Neural progenitor cell (in vitro differentiated cells): ENCODE data around the gene KCNIP1. TPM values are rescaled to one million over a fixed set of nuclear protein-coding genes. Genes with fewer than 3 reads are reported as not detected.
A peak's percentile ranks its signal among the peaks of the same experiment; 100 is the strongest.

Experiments used
- DNase-seq: peaks from one replicate; pipeline ENCODE4 v3.0.0-alpha.2; 2016; ENCODE audit warnings: low spot score
- H2AFZ ChIP-seq: fragments of 200-600 bp; sonication (generic); replicated peaks from 2 replicates; pipeline ENCODE4 v1.6.1; 2016; ENCODE audit warnings: antibody characterized with exemption
- H3F3A ChIP-seq: fragments of 200-600 bp; sonication (generic); 2 replicates; pipeline ENCODE4 v1.6.1; 2016; ENCODE audit warnings: antibody characterized with exemption, low read depth
- H3K27ac ChIP-seq: fragments of 200-600 bp; sonication (generic); 2 replicates; pipeline ENCODE4 v1.5.1; 2016; ENCODE audit warnings: mild to moderate bottlenecking
- H3K27me3 ChIP-seq: fragments of 200-600 bp; sonication (generic); 2 replicates; pipeline ENCODE4 v1.6.1; 2016; ENCODE audit warnings: mild to moderate bottlenecking, moderate library complexity
- H3K36me3 ChIP-seq: fragments of 200-600 bp; sonication (generic); 2 replicates; pipeline ENCODE4 v1.5.1; 2016
- H3K4me1 ChIP-seq: fragments of 200-600 bp; sonication (generic); 2 replicates; pipeline ENCODE4 v1.6.1; 2016; ENCODE audit warnings: mixed run types
- H3K4me2 ChIP-seq: fragments of 200-600 bp; sonication (generic); 2 replicates; pipeline ENCODE4 v1.6.1; 2016
- H3K4me3 ChIP-seq: fragments of 200-600 bp; sonication (generic); 2 replicates; pipeline ENCODE4 v1.5.1; 2016
- H3K79me2 ChIP-seq: fragments of 200-600 bp; sonication (generic); 2 replicates; pipeline ENCODE4 v1.6.1; 2016; ENCODE audit warnings: low read depth
- H3K9ac ChIP-seq: fragments of 200-600 bp; sonication (generic); 2 replicates; pipeline ENCODE4 v1.6.1; 2016
- H3K9me3 ChIP-seq: fragments of 200-600 bp; sonication (generic); 2 replicates; pipeline ENCODE4 v1.5.1; 2016; ENCODE audit warnings: low read depth
- H4K20me1 ChIP-seq: fragments of 200-600 bp; sonication (generic); 2 replicates; pipeline ENCODE4 v1.6.1; 2016; ENCODE audit warnings: low read depth
- H3K27ac Mint-ChIP-seq: 3 replicates; pipeline ENCODE4 v1.8.0; 2021; ENCODE audit warnings: mixed read lengths
- H3K27me3 Mint-ChIP-seq: 2 replicates; pipeline ENCODE4 v1.8.0; 2022; ENCODE audit warnings: low read depth, mild to moderate bottlenecking, inconsistent platforms, moderate library complexity, mixed read lengths; ENCODE audit not compliant: insufficient read depth
- H3K36me3 Mint-ChIP-seq: 3 replicates; pipeline ENCODE4 v1.8.0; 2021; ENCODE audit warnings: mixed read lengths
- H3K4me1 Mint-ChIP-seq: 3 replicates; pipeline ENCODE4 v1.8.0; 2021; ENCODE audit warnings: mixed read lengths
- H3K4me3 Mint-ChIP-seq: 3 replicates; pipeline ENCODE4 v1.8.0; 2021; ENCODE audit warnings: mild to moderate bottlenecking, moderate library complexity, mixed read lengths
- H3K9me3 Mint-ChIP-seq: 3 replicates; pipeline ENCODE4 v1.8.0; 2020; ENCODE audit warnings: mixed read lengths
- EZH2 ChIP-seq: fragments of 200-600 bp; sonication (generic); IDR thresholded peaks from 2 replicates; pipeline ENCODE4 v1.6.1; 2017; ENCODE audit warnings: antibody characterized with exemption, mild to moderate bottlenecking, moderate library complexity
- EZH2phosphoT487 ChIP-seq: fragments of 200-600 bp; sonication (generic); IDR thresholded peaks from 2 replicates; pipeline ENCODE4 v1.6.1; 2017; ENCODE audit warnings: antibody characterized with exemption
- total RNA-seq: library from RNA; depleted of rRNA; stranded (reverse); fragments of >200 nt; gene quantifications from 2 replicates; pipeline ENCODE4 v1.2.3, GENCODE V29; 2015; ENCODE audit warnings: low replicate concordance
- TF ChIP-seq, protein P1 (sequence below): fragments of 200-600 bp; sonication (generic); IDR thresholded peaks from 2 replicates; pipeline ENCODE4 v1.5.1; 2017; ENCODE audit warnings: antibody characterized with exemption, mild to moderate bottlenecking

Gene KCNIP1
- total RNA-seq, 1 donor from 2014 or later: 2.8 TPM

DNA sequence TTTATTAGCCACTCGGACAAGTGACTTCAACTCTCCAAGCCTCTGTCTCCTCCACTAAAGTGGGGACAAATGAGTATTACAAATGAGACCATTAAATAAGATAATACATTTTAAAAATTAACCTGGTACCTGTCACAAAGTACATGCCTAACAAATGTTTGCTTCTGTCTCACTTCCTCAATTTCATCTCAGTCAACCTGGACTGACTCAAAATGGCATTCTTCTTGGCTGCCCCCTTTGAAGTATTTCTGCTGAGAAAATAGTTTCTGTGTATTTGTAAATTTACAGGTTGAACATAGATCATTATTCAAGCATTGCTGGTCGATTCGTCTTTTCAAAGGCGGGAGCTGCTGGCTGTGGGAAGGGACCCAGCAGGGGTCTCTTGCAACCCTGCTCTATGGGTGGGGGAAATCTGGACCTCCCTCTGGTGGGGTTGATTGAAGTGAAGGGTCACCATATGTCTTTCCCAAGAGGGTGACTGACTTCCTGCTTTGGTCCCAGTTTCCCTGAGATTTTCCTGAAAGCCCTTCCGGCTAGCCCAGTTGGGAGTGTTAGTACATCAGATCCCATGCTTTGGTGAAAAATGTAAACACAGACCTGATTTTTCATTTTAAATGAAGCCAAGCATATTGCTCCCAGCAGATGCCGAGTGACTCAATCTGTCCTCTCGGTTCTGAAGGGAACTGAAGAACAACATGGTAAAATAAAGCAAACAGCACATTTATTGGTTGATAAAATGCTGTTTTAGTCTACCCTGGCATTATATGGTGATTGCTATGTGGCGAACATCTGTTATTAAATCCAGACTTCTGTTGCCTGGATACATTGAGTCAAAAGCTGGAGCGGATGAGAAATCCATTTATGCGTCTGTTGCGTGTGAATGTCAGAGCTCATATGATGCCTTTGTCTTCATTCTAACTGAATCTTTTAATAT, 73.0 kb downstream of the KCNIP1 start:
- Histone ChIP-seq H3K79me2 (no peaks in the 10 kb centered on the region), H3K4me2 (no peak overlapping the region), H3K27me3 (no peaks in the 10 kb centered on the region), H3K9me3 (no peaks in the 10 kb centered on the region), H4K20me1 (no peaks in the 10 kb centered on the region), H3K4me1 (peaks cover 33% of the 10 kb centered on the region), H3K36me3 (no peaks in the 10 kb centered on the region), H3K9ac (no peak overlapping the region), H3K4me3 (no peak overlapping the region), H3F3A (peaks cover 16% of the 10 kb centered on the region), H3K27ac (no peak overlapping the region), H2AFZ (no peak overlapping the region)
- Mint-ChIP-seq H3K36me3 (peaks cover 3% of the 10 kb centered on the region), H3K4me3 (no peak overlapping the region), H3K4me1 (peaks cover 42% of the 10 kb centered on the region), H3K9me3 (peaks cover 5% of the 10 kb centered on the region), H3K27me3 (peaks cover 4% of the 10 kb centered on the region), H3K27ac (no peak overlapping the region)
- TF ChIP-seq, protein P1, sequence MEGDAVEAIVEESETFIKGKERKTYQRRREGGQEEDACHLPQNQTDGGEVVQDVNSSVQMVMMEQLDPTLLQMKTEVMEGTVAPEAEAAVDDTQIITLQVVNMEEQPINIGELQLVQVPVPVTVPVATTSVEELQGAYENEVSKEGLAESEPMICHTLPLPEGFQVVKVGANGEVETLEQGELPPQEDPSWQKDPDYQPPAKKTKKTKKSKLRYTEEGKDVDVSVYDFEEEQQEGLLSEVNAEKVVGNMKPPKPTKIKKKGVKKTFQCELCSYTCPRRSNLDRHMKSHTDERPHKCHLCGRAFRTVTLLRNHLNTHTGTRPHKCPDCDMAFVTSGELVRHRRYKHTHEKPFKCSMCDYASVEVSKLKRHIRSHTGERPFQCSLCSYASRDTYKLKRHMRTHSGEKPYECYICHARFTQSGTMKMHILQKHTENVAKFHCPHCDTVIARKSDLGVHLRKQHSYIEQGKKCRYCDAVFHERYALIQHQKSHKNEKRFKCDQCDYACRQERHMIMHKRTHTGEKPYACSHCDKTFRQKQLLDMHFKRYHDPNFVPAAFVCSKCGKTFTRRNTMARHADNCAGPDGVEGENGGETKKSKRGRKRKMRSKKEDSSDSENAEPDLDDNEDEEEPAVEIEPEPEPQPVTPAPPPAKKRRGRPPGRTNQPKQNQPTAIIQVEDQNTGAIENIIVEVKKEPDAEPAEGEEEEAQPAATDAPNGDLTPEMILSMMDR: no peak
- TF ChIP-seq EZH2 (no peak), EZH2phosphoT487 (no peak)
- no peak for DNase-seq

DNA sequence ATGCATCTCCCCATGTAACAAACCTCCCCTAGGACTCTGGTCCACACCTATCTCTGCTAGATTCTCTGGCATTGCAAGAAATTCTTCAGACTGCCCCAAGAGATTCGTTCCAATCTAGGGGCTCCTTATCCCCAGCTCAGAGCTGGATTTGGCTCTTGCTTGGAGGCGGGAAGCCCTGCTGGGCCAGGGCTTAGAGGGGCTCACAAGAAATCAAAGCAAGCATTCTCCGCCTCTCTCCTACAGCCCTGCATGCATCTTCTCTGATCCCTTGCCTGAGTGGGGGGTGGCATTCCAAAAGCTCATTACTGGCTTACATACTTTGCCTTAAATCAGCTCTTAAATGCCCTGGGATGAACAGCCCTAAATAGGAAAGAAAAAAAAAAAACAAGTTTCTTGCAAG, 75.8 kb downstream of the KCNIP1 start:
- Mint-ChIP-seq H3K4me1 (peaks cover 34% of the 10 kb centered on the region), H3K36me3 (peaks cover 3% of the 10 kb centered on the region), H3K27me3 (peaks cover 3% of the 10 kb centered on the region), H3K9me3 (peaks cover 5% of the 10 kb centered on the region), H3K4me3 (peak overlapping the region; percentile 57), H3K27ac (peak overlapping the region; percentile 24)
- TF ChIP-seq EZH2 (no peak), EZH2phosphoT487 (peak; percentile 38)
- Histone ChIP-seq H3K9ac (no peak overlapping the region), H3K36me3 (no peaks in the 10 kb centered on the region), H3F3A (peaks cover 16% of the 10 kb centered on the region), H3K79me2 (no peaks in the 10 kb centered on the region), H3K9me3 (no peaks in the 10 kb centered on the region), H4K20me1 (no peaks in the 10 kb centered on the region), H3K4me2 (peak overlapping the region; percentile 66), H3K4me3 (no peak overlapping the region), H3K4me1 (peaks cover 14% of the 10 kb centered on the region), H3K27ac (peak overlapping the region; percentile 53), H3K27me3 (no peaks in the 10 kb centered on the region), H2AFZ (no peak overlapping the region)
- peak; percentile 87 for DNase-seq

DNA sequence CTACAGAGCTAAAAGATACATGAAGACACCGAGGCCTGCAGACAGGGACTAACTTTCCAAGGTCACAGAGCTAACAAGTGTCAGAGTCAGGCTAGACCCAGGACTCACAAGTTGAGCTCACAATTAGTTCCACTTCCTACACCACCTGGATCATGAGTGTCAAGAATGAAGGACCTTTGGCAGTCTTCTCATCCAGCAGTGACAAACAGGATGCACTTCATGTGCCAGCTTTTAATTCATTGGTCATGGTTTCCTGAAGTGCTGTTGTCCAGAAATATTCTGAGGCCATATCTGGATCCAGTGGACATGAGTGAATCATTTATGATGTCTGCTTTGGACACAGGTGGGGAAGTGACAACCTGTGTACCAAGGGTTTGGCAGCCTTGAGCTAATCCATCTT, 77.4 kb downstream of the KCNIP1 start:
- Mint-ChIP-seq H3K27me3 (peaks cover 3% of the 10 kb centered on the region), H3K4me3 (no peak overlapping the region), H3K9me3 (peaks cover 3% of the 10 kb centered on the region), H3K36me3 (peaks cover 3% of the 10 kb centered on the region), H3K27ac (no peak overlapping the region), H3K4me1 (peaks cover 35% of the 10 kb centered on the region)
- Histone ChIP-seq H3K4me2 (no peak overlapping the region), H2AFZ (no peak overlapping the region), H3K4me3 (no peak overlapping the region), H3K27ac (no peak overlapping the region), H3K9me3 (no peaks in the 10 kb centered on the region), H3K4me1 (peaks cover 14% of the 10 kb centered on the region), H3K27me3 (no peaks in the 10 kb centered on the region), H3F3A (peaks cover 16% of the 10 kb centered on the region), H4K20me1 (no peaks in the 10 kb centered on the region), H3K36me3 (no peaks in the 10 kb centered on the region), H3K9ac (no peak overlapping the region), H3K79me2 (no peaks in the 10 kb centered on the region)
- no peak for TF ChIP-seq EZH2phosphoT487
- TF ChIP-seq, protein P1: no peak
- TF ChIP-seq EZH2: no peak
- no peak for DNase-seq
